SK-N-SH (cell line): Measurements from ENCODE around the gene MLLT6. TPM values are rescaled to one million over a fixed set of nuclear protein-coding genes. Genes with fewer than 3 reads are reported as not detected.

Experiments
- CTCF ChIA-PET: fragments of 300-600, 350-600 bp; formaldehyde crosslinking; extraction: SDS; loops from one replicate; lab custom pipeline; 2021; lab: Yijun Ruan, JAX
- POLR2A ChIA-PET: fragments of 350-600 bp; sonication (Branson Sonifier 250); formaldehyde crosslinking; extraction: SDS; loops from one replicate; lab custom pipeline; 2020; ENCODE audit warnings: antibody characterized with exemption, inconsistent platforms; lab: Yijun Ruan, JAX
- DNase-seq: peaks from one replicate; pipeline ENCODE4 v3.0.0; 2012
- H2AFZ ChIP-seq: fragments of 200-600 bp; sonication (generic); 2 replicates; pipeline ENCODE4 v1.8.1; 2016; ENCODE audit warnings: antibody characterized with exemption, mild to moderate bottlenecking, low read depth
- H3F3A ChIP-seq: fragments of 200-600 bp; sonication (generic); replicated peaks from 2 replicates; pipeline ENCODE3; 2016; ENCODE audit warnings: antibody characterized with exemption, mild to moderate bottlenecking; ENCODE audit not compliant: insufficient read depth
- H3K27ac ChIP-seq, 2 experiments: fragments of 200-500 bp in 1 of 2; fragments of 200-600 bp in 1 of 2; sonication (Bioruptor generic) in 1 of 2; sonication (generic), shearing (Covaris generic) in 1 of 2; 2 replicates each; pipeline versions ENCODE4 v1.5.1 to v1.6.1; 2014 to 2016; ENCODE audit warnings: low read depth in 2 of 2, inconsistent platforms in 1 of 2, low read length in 1 of 2, mild to moderate bottlenecking in 1 of 2, mixed read lengths in 1 of 2
- H3K27me3 ChIP-seq: fragments of 200-600 bp; sonication (generic), shearing (Covaris generic); 2 replicates; pipeline ENCODE4 v1.6.1; 2016; ENCODE audit warnings: mixed run types; ENCODE audit not compliant: insufficient read depth
- H3K36me3 ChIP-seq, 2 experiments: fragments of 200-500 bp in 1 of 2; fragments of 200-600 bp in 1 of 2; sonication (Bioruptor generic) in 1 of 2; sonication (generic) in 1 of 2; replicated peaks in 1 of 2; 2 replicates each; pipeline versions ENCODE3 to v1.5.1; 2014 to 2016; ENCODE audit warnings: low read length in 1 of 2, mild to moderate bottlenecking in 1 of 2; ENCODE audit not compliant: insufficient read depth in 2 of 2, control insufficient read depth in 1 of 2
- H3K4me1 ChIP-seq, 2 experiments: fragments of 200-500 bp in 1 of 2; fragments of 200-600 bp in 1 of 2; sonication (Bioruptor generic) in 1 of 2; sonication (generic), shearing (Covaris generic) in 1 of 2; 2 replicates each; pipeline versions ENCODE4 v1.5.1 to v1.6.1; 2014 to 2016; ENCODE audit warnings: low read depth in 1 of 2, low read length in 1 of 2, mixed run types in 1 of 2; ENCODE audit not compliant: insufficient read depth in 2 of 2, control insufficient read depth in 1 of 2
- H3K4me2 ChIP-seq: fragments of 200-600 bp; sonication (generic), shearing (Covaris generic); 2 replicates; pipeline ENCODE4 v1.6.1; 2017; ENCODE audit warnings: mixed run types
- H3K4me3 ChIP-seq, 2 experiments: fragments of 200-500 bp in 1 of 2; fragments of 200-600 bp in 1 of 2; sonication (Bioruptor generic) in 1 of 2; sonication (generic), shearing (Covaris generic) in 1 of 2; 2 replicates each; pipeline versions ENCODE4 v1.5.1 to v1.8.1; 2014 to 2016; ENCODE audit warnings: low read depth in 2 of 2, inconsistent platforms in 1 of 2, low read length in 1 of 2, mild to moderate bottlenecking in 1 of 2, mixed read lengths in 1 of 2, moderate library complexity in 1 of 2
- H3K79me2 ChIP-seq: fragments of 200-600 bp; sonication (generic); 2 replicates; pipeline ENCODE4 v1.8.1; 2017; ENCODE audit warnings: mild to moderate bottlenecking; ENCODE audit not compliant: insufficient read depth
- H3K9ac ChIP-seq: fragments of 200-600 bp; sonication (generic); 2 replicates; pipeline ENCODE4 v1.6.1; 2017; ENCODE audit warnings: mixed run types
- H3K9me2 ChIP-seq: fragments of 200-600 bp; sonication (generic); 2 replicates; pipeline ENCODE4 v1.6.1; 2017; ENCODE audit warnings: mixed run types
- H3K9me3 ChIP-seq: fragments of 200-600 bp; sonication (generic); 2 replicates; pipeline ENCODE4 v1.6.1; 2017; ENCODE audit warnings: mixed run types, mild to moderate bottlenecking, moderate library complexity
- H4K20me1 ChIP-seq: fragments of 200-600 bp; sonication (generic); 2 replicates; pipeline ENCODE4 v1.6.1; 2017; ENCODE audit warnings: mild to moderate bottlenecking, mixed run types; ENCODE audit not compliant: insufficient read depth
- ELF1 ChIP-seq: IDR thresholded peaks from 2 replicates; pipeline ENCODE4 v1.4.0; 2012
- EP300 ChIP-seq, 2 experiments: IDR thresholded peaks; 2 replicates each; pipeline versions ENCODE4 v1.4.0 to v1.6.1; 2012; ENCODE audit warnings: borderline replicate concordance in 1 of 2, low read depth in 1 of 2, low read length in 1 of 2
- FOXM1 ChIP-seq: IDR thresholded peaks from 2 replicates; pipeline ENCODE4 v1.4.0; 2012; ENCODE audit warnings: low read depth, mild to moderate bottlenecking
- JUND ChIP-seq: IDR thresholded peaks from 2 replicates; pipeline ENCODE4 v1.4.0; 2012
- MEF2A ChIP-seq: IDR thresholded peaks from 2 replicates; pipeline ENCODE4 v1.4.0; 2012; ENCODE audit warnings: low read depth, borderline replicate concordance
- RAD21 ChIP-seq: IDR thresholded peaks from 2 replicates; pipeline ENCODE4 v1.6.1; 2012; ENCODE audit warnings: mild to moderate bottlenecking, low read length
- REST ChIP-seq: IDR thresholded peaks from 2 replicates; pipeline ENCODE4 v1.6.1; 2012; ENCODE audit warnings: mild to moderate bottlenecking, low read depth, low read length, moderate library complexity
- TEAD4 ChIP-seq: IDR thresholded peaks from 2 replicates; pipeline ENCODE4 v1.4.0; 2012; ENCODE audit warnings: mild to moderate bottlenecking, borderline replicate concordance; ENCODE audit not compliant: insufficient read depth
- YY1 ChIP-seq: IDR thresholded peaks from 2 replicates; pipeline ENCODE4 v1.4.0; 2012; ENCODE audit warnings: low read depth, mild to moderate bottlenecking
- WGBS: methylation state at CpG from one replicate; pipeline ENCODE4 v1.1.6; 2017; ENCODE audit warnings: low lambda C conversion rate; 5-methylcytosine and 5-hydroxymethylcytosine counted together
- polyA plus RNA-seq, 3 experiments: library from polyadenylated mRNA; depleted of rRNA; stranded (reverse); fragments of >200 nt; gene quantifications; 2 replicates each; pipeline ENCODE4 v1.2.3, GENCODE V29; 2012
- TF ChIP-seq, protein P1 (sequence below): IDR thresholded peaks from 2 replicates; pipeline ENCODE4 v1.4.0; 2012; ENCODE audit warnings: low read depth, borderline replicate concordance
- TF ChIP-seq, protein P2 (sequence below): fragments of 200-600 bp; sonication (generic); IDR thresholded peaks from 2 replicates; pipeline ENCODE4 v1.6.1; 2017; ENCODE audit warnings: antibody characterized with exemption, mild to moderate bottlenecking, moderate library complexity
- TF ChIP-seq, protein P3 (sequence below): IDR thresholded peaks from 2 replicates; pipeline ENCODE4; 2012

The MLLT6 gene
- polyA plus RNA-seq, 1 of the 3 experiments (the other 2 are of a cell fraction) = 41.5 TPM

DNA sequence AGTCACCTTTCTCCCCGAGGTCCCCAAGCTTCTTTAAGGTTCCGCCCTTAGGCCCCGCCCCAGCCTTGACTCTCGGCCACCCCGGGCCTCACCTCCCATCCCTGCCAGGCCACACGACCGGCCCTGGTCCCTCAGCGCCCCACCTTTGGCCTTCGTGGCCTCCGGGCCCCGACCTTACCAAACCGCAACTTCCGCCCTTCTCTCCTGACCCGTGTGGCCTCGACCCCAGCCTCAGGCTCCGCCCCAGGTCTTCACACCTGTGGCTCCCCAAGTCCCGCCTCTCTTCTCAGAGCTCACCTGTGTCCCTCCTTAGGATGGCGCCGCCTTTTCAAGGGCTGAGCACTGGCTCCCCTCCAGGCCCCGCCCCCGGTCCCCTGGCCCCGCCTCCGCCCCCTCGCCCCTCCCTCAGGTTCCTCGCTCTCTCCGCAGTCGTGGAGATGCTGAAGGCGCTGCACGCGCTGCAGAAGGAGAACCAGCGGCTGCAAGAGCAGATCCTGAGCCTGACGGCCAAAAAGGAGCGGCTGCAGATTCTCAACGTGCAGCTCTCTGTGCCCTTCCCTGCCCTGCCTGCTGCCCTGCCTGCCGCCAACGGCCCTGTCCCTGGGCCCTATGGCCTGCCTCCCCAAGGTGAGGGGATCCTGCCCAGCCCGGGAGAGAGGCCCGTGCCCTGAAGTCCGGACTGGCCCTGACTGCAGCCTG, 15.0 kb downstream of the MLLT6 start:
- TF ChIP-seq EP300 (IDR thresholded peaks at IDR 0.05; ENCODE audit: borderline replicate concordance in 1 of 2, low read depth in 1 of 2, low read length in 1 of 2) (no peak), JUND (no peak), TEAD4 (no peak), REST (no peak), ELF1 (no peak), RAD21 (no peak), YY1 (no peak), FOXM1 (no peak), MEF2A (no peak)
- TF ChIP-seq, protein P1, sequence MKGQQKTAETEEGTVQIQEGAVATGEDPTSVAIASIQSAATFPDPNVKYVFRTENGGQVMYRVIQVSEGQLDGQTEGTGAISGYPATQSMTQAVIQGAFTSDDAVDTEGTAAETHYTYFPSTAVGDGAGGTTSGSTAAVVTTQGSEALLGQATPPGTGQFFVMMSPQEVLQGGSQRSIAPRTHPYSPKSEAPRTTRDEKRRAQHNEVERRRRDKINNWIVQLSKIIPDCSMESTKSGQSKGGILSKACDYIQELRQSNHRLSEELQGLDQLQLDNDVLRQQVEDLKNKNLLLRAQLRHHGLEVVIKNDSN = no peak
- TF ChIP-seq, protein P2, sequence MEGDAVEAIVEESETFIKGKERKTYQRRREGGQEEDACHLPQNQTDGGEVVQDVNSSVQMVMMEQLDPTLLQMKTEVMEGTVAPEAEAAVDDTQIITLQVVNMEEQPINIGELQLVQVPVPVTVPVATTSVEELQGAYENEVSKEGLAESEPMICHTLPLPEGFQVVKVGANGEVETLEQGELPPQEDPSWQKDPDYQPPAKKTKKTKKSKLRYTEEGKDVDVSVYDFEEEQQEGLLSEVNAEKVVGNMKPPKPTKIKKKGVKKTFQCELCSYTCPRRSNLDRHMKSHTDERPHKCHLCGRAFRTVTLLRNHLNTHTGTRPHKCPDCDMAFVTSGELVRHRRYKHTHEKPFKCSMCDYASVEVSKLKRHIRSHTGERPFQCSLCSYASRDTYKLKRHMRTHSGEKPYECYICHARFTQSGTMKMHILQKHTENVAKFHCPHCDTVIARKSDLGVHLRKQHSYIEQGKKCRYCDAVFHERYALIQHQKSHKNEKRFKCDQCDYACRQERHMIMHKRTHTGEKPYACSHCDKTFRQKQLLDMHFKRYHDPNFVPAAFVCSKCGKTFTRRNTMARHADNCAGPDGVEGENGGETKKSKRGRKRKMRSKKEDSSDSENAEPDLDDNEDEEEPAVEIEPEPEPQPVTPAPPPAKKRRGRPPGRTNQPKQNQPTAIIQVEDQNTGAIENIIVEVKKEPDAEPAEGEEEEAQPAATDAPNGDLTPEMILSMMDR = no peak
- TF ChIP-seq, protein P3, sequence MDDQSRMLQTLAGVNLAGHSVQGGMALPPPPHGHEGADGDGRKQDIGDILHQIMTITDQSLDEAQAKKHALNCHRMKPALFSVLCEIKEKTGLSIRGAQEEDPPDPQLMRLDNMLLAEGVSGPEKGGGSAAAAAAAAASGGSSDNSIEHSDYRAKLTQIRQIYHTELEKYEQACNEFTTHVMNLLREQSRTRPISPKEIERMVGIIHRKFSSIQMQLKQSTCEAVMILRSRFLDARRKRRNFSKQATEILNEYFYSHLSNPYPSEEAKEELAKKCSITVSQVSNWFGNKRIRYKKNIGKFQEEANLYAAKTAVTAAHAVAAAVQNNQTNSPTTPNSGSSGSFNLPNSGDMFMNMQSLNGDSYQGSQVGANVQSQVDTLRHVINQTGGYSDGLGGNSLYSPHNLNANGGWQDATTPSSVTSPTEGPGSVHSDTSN = no peak
- H3K9ac ChIP-seq = no peak overlapping the region
- no peaks in the 10 kb centered on the region for H3K27me3 ChIP-seq
- H3K79me2 ChIP-seq = no peaks in the 10 kb centered on the region
- 89% methylated on average over 35 of the region's 39 CpGs for WGBS
- no peak overlapping the region; a peak in 1 of 4 replicates for H3K27ac ChIP-seq
- POLR2A ChIA-PET = interaction anchor here (1.7 kb wide), 1 partner anchor 10 kb away, joined by 3 read pairs; no protein-coding TSS in a partner anchor
- H3K4me1 ChIP-seq = peaks cover 5 to 18% of the 10 kb centered on the region in 2 experiments; a peak in 1 of 4 replicates
- peak; percentile 74 for DNase-seq
- H3F3A ChIP-seq = peaks cover 11% of the 10 kb centered on the region
- no peak overlapping the region for H2AFZ ChIP-seq
- no peak overlapping the region for H3K4me3 ChIP-seq
- CTCF ChIA-PET = interaction anchor here (1.0 to 2.7 kb wide), 2 partner anchors 15 to 52 kb away, joined by 3 to 16 read pairs; no protein-coding TSS in a partner anchor
- H3K36me3 ChIP-seq = peaks cover 16 to 66% of the 10 kb centered on the region in 2 experiments
- no peaks in the 10 kb centered on the region for H3K9me3 ChIP-seq
- H3K9me2 ChIP-seq = no peaks in the 10 kb centered on the region
- H4K20me1 ChIP-seq = no peaks in the 10 kb centered on the region
- no peak overlapping the region for H3K4me2 ChIP-seq
